Lung (tissue), 12 donors: Measurements from ENCODE around the gene HLA-DPB1. TPM values are rescaled to one million over a fixed set of nuclear protein-coding genes. Genes with fewer than 3 reads are reported as not detected.

Experiments
- ATAC-seq: fragments of 200-7000 bp; cut with Tn5 transposase; one replicate; pipeline ENCODE4 v1.9.1; 2020; ENCODE audit warnings: moderate number of reproducible peaks; ENCODE audit not compliant: insufficient read depth, low FRiP score
- DNase-seq, 3 donors: peaks; one replicate each; pipeline ENCODE4 v3.0.0-alpha.2; 2013 to 2017
- H3K27ac ChIP-seq, 2 donors: one replicate each; pipeline ENCODE4 v1.5.1; 2013; ENCODE audit warnings: mild to moderate bottlenecking in 2 of 2, moderate library complexity in 2 of 2, control low read depth in 1 of 2, inconsistent platforms in 1 of 2, low read depth in 1 of 2, low read length in 1 of 2
- H3K27me3 ChIP-seq, 3 donors: one replicate each; pipeline ENCODE4 v1.5.1; 2013; ENCODE audit warnings: low read length in 2 of 3; ENCODE audit not compliant: control insufficient read depth in 3 of 3, insufficient read depth in 3 of 3
- H3K36me3 ChIP-seq, 4 donors: one replicate each; pipeline ENCODE4 v1.5.1; 2013; ENCODE audit warnings: low read length in 4 of 4, mild to moderate bottlenecking in 1 of 4, moderate library complexity in 1 of 4; ENCODE audit not compliant: control insufficient read depth in 4 of 4, insufficient read depth in 4 of 4
- H3K4me1 ChIP-seq, 5 donors: one replicate each; pipeline ENCODE4 v1.5.1; 2013; ENCODE audit warnings: low read length in 5 of 5, mild to moderate bottlenecking in 2 of 5, moderate library complexity in 1 of 5; ENCODE audit not compliant: control insufficient read depth in 5 of 5, insufficient read depth in 5 of 5
- H3K4me3 ChIP-seq: one replicate; pipeline ENCODE4 v1.5.1; 2013; ENCODE audit warnings: mild to moderate bottlenecking, control low read depth, moderate library complexity
- H3K9ac ChIP-seq, 2 donors: one replicate each; pipeline ENCODE4 v1.5.1; 2013; ENCODE audit warnings: low read length in 2 of 2, control low read depth in 1 of 2; ENCODE audit not compliant: insufficient read depth in 1 of 2
- H3K9me3 ChIP-seq, 4 donors: one replicate each; pipeline ENCODE4 v1.5.1; 2013; ENCODE audit warnings: low read length in 3 of 4, mild to moderate bottlenecking in 1 of 4, moderate library complexity in 1 of 4; ENCODE audit not compliant: control insufficient read depth in 4 of 4, insufficient read depth in 3 of 4
- CTCF ChIP-seq: IDR thresholded peaks from 2 replicates; pipeline ENCODE4 v1.5.1; 2012; ENCODE audit warnings: mild to moderate bottlenecking; ENCODE audit errors: control extremely low read depth, extremely low read depth
- WGBS, 2 donors: extraction: QIAGEN DNeasy Blood & Tissue Kit; methylation state at CpG; one replicate each; pipeline ENCODE4 v1.1.7; 2013; 5-methylcytosine and 5-hydroxymethylcytosine counted together
- polyA plus RNA-seq, 2 donors: library from polyadenylated mRNA; stranded (reverse); fragments of 200-250 nt; gene quantifications; one replicate each; pipeline ENCODE4 v1.2.1, GENCODE V29; 2013
- total RNA-seq, 2 donors: library from RNA; depleted of rRNA in 1 of 2; stranded (reverse); fragments of >200 nt in 1 of 2; gene quantifications; one replicate each; pipeline ENCODE4 v1.2.1, GENCODE V29; 2014 to 2021
- donor health status: control.
- donor health status: control.
- donor health status: Bipolar disorder and iron deficiency.
- donor health status: healthy.
- donor health status: DM: yes; HTN: yes; CAD: no.

HLA-DPB1 gene
- total and polyA plus RNA-seq, 4 donors, result 69.8 to 240 (median 202) TPM

GRCh38 chr6:33076406-33076934, 680 bp downstream of the HLA-DPB1 start:
- Histone ChIP-seq H3K27me3 (peaks cover 0 to 17% (median 0%) of the 10 kb centered on the region in 3 donors), H3K27ac (peak overlapping the region in 1 of 2 donors; percentile 91), H3K9ac (no peak overlapping the region), H3K4me1 (peaks cover 0 to 10% (median 0%) of the 10 kb centered on the region in 5 donors), H3K4me3 (peak overlapping the region; percentile 49), H3K36me3 (peaks cover 0 to 2% (median 0%) of the 10 kb centered on the region in 4 donors), H3K9me3 (no peaks in the 10 kb centered on the region)
- DNase-seq (no peak), ATAC-seq (no peak)
- WGBS, 2 donors, result 20 to 29% methylated on average over 3 of the region's 3 CpGs
- no peak for TF ChIP-seq CTCF

- Histone ChIP-seq H3K4me3 (no peak overlapping the region), H3K27me3 (peaks cover 0 to 8% (median 0%) of the 10 kb centered on the region in 3 donors), H3K9ac (no peak overlapping the region), H3K9me3 (no peaks in the 10 kb centered on the region), H3K4me1 (peaks cover 0 to 10% (median 0%) of the 10 kb centered on the region in 5 donors), H3K36me3 (peaks cover 0 to 2% (median 0%) of the 10 kb centered on the region in 4 donors), H3K27ac (peak overlapping the region in 1 of 2 donors; percentile 48)
- ATAC-seq (no peak), DNase-seq (no peak)
- WGBS, 2 donors, result 56 to 58% methylated on average over 5 of the region's 5 CpGs
- no peak for TF ChIP-seq CTCF
Observed at GRCh38 chr6:33077908-33078307, 2.1 kb downstream of the HLA-DPB1 start.

DNA sequence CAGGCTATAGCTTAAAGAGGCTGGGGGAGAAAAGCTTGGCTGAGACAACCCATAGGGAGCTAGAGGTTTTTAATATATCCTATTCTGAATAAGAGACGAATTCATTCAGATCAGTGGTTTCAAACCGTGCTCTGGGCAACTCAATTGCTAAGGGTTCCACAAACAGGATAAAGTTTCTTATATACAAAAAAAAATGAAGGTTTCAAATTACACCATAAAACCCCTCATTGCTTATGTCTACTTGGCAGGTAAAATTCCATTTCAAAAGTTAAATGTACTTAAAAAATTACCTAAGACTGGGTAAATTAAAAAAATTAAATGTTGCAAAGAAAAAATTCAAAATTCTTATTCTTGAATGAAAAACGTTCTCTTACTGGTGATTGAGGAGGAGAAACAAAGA, 2.7 kb downstream of the HLA-DPB1 start:
- Histone ChIP-seq H3K36me3 (peaks cover 0 to 2% (median 0%) of the 10 kb centered on the region in 4 donors), H3K27ac (peak overlapping the region in 1 of 2 donors; percentile 48)
- no peak for ATAC-seq

More for the DNA sequence above, 2.7 kb downstream of the HLA-DPB1 start:
- H3K4me1 ChIP-seq, result peaks cover 0 to 11% (median 0%) of the 10 kb centered on the region in 5 donors
- H3K9ac ChIP-seq, result no peak overlapping the region
- peaks cover 0 to 6% (median 0%) of the 10 kb centered on the region in 3 donors for H3K27me3 ChIP-seq
- no peak for DNase-seq
- 77 to 82% methylated on average over 3 of the region's 3 CpGs for WGBS, 2 donors
- H3K9me3 ChIP-seq, result no peaks in the 10 kb centered on the region
- no peak overlapping the region for H3K4me3 ChIP-seq
- no peak for TF ChIP-seq CTCF
